ENCODE data around the gene OLFM3.

OLFM3 gene

DNA sequence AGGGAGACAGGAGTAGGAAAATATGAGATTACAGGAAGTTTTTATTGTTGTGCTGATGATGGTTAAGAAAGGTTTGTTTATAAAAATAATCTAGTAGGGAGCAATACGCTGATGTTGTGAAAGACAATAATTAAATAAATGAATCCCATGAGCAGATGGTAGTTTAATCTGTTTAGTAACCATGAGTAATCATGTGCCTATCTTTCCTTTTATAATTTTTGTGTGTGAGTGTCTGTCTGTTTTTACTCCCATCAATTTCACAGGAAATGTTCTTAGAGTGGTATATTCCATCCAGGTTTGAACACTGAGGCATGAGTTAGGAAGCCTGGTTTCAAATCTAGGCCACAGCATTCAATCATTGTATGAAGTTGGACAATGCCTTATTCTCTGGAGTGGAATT, 180.5 kb downstream of the OLFM3 start:
- in situ Hi-C loops (cut with MboI; ENCODE audit: low sequenced_read_pairs, unreplicated experiment), result no loop called here
- DNase-seq (ENCODE audit: low spot score), result no peak
- TF ChIP-seq, protein P1, sequence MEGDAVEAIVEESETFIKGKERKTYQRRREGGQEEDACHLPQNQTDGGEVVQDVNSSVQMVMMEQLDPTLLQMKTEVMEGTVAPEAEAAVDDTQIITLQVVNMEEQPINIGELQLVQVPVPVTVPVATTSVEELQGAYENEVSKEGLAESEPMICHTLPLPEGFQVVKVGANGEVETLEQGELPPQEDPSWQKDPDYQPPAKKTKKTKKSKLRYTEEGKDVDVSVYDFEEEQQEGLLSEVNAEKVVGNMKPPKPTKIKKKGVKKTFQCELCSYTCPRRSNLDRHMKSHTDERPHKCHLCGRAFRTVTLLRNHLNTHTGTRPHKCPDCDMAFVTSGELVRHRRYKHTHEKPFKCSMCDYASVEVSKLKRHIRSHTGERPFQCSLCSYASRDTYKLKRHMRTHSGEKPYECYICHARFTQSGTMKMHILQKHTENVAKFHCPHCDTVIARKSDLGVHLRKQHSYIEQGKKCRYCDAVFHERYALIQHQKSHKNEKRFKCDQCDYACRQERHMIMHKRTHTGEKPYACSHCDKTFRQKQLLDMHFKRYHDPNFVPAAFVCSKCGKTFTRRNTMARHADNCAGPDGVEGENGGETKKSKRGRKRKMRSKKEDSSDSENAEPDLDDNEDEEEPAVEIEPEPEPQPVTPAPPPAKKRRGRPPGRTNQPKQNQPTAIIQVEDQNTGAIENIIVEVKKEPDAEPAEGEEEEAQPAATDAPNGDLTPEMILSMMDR (IDR thresholded peaks at IDR 0.05; ENCODE audit: borderline replicate concordance, control extremely low read depth, extremely low read depth, insufficient read depth, missing control alignments), result no peak

DNA sequence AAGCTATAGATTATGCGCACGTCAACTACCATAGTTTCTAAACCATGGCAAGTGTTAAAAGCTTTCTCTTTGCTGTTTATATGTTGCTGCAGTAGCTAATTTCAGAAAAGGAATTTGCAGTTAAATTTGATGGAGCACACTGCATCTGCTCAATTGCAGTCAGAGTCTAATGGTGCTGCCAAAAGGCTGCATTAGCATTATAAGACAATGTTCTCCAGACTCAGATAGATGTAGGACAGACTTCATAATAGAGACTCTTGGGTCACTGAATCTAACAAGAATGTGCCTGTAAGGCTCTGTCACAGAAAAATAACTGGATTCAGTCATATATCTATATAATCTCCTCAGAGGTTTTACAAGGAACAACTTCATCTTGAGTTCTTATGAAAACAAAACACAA, 198.3 kb downstream of the OLFM3 start:
- TF ChIP-seq, protein P1 (IDR thresholded peaks at IDR 0.05; ENCODE audit: borderline replicate concordance, control extremely low read depth, extremely low read depth, insufficient read depth, missing control alignments), result no peak
- in situ Hi-C loops (cut with MboI; ENCODE audit: low sequenced_read_pairs, unreplicated experiment), result no loop called here
- DNase-seq (ENCODE audit: low spot score), result no peak

DNA sequence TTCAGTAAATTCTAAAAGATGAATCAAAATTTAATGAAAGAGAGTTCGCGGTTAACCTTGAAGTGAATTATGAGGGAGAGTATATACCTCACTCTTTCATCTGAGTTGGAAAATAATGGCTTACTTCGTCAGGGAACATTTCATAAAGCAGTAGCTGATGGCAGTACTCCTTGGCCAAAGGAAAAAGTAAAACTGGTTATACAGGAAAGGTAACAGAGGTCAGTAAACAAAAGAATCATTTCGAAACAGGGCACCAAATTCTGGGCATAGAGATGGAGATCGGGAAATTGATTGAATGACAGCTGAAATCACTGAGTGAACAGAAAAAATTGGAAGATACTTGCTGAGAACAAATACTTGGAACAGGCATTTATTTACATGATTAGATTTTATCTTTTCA, 199.0 kb downstream of the OLFM3 start:
- TF ChIP-seq, protein P1 (IDR thresholded peaks at IDR 0.05; ENCODE audit: borderline replicate concordance, control extremely low read depth, extremely low read depth, insufficient read depth, missing control alignments), result no peak
- in situ Hi-C loops (cut with MboI; ENCODE audit: low sequenced_read_pairs, unreplicated experiment), result no loop called here
- no peak for DNase-seq (ENCODE audit: low spot score)

DNA sequence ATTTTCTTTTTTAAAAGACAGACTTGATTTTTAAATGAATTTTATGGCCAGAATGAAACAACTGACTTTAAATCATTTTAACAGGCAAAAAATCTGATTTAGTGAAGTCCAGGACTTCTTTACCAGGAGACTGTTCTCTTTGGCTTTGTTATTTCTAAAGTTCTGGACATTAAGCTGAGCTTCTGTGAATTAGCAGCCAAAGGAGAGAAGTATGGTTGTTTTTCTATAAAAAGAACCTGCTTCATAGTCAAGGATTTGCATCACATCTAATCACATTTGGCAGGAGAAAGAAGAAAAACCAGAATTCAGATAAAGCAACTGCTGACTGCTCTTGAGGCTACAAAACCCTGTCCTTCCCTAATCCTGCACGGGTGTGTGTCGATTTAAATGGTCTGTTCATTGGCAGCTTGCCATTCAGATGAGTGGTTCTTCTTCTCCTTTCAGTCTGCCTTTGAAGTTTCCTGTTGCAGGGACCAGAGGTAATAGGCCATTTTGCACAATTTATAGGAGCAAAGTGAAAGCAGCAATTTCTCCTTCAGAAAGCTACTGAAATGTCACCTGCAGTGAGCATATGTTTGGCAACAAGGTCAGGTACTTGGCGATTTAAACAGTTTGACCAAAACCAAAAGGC, 215.4 kb downstream of the OLFM3 start:
- TF ChIP-seq, protein P1 (IDR thresholded peaks at IDR 0.05; ENCODE audit: borderline replicate concordance, control extremely low read depth, extremely low read depth, insufficient read depth, missing control alignments), result no peak
- DNase-seq (ENCODE audit: low spot score), result no peak
- in situ Hi-C loops (cut with MboI; ENCODE audit: low sequenced_read_pairs, unreplicated experiment), result no loop called here

DNA sequence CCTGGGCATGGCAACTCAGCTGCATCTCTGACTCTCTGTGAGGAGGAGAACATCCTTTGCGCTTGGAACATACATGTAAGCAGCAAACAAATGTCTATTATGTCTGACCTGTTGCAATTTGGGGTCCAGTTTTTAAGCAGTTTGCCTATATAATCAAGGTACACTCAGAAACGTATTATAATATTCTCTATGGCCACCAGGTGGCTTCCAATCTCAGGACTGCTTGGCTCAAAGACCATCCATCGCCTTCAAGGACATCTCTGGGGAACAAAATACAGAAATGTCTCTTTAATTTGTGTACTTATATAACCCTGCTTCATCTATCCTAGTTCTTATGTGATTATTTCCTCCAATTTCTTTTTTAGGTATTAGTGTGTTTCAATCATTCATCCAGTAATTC, 227.2 kb downstream of the OLFM3 start:
- in situ Hi-C loops (cut with MboI; ENCODE audit: low sequenced_read_pairs, unreplicated experiment), result no loop called here
- DNase-seq (ENCODE audit: low spot score), result no peak
- TF ChIP-seq, protein P1 (IDR thresholded peaks at IDR 0.05; ENCODE audit: borderline replicate concordance, control extremely low read depth, extremely low read depth, insufficient read depth, missing control alignments), result no peak

GRCh38 chr1:101757985-101758384, 238.7 kb downstream of the OLFM3 start:
- TF ChIP-seq, protein P1 (IDR thresholded peaks at IDR 0.05; ENCODE audit: borderline replicate concordance, control extremely low read depth, extremely low read depth, insufficient read depth, missing control alignments), result no peak
- in situ Hi-C loops (cut with MboI; ENCODE audit: low sequenced_read_pairs, unreplicated experiment), result no loop called here
- no peak for DNase-seq (ENCODE audit: low spot score)
